Measurements from ENCODE around the gene B3GALNT2. TPM values are rescaled to one million over a fixed set of nuclear protein-coding genes. Genes with fewer than 3 reads are reported as not detected.

B3GALNT2 gene
- total and polyA plus RNA-seq, 2 of the 8 experiments (the other 6 are each of a cell fraction or from before 2014, with no cell fraction given), result 15.4 to 39.4 TPM

- Histone ChIP-seq H3K4me1 (replicated peaks in 1 of 4; ENCODE audit: control insufficient read depth in 3 of 4, insufficient read depth in 4 of 4, low read length in 3 of 4) (no peaks in the 10 kb centered on the region), H2BK5ac (ENCODE audit: low read depth, low read length) (no peak overlapping the region), H2AK5ac (ENCODE audit: low read depth, low read length) (no peak overlapping the region), H3K56ac (replicated peaks; ENCODE audit: insufficient read length, low read depth, low read length) (no peak overlapping the region), H4K91ac (replicated peaks; ENCODE audit: insufficient read length, low read length) (no peak overlapping the region), H2BK120ac (replicated peaks; ENCODE audit: low read depth, low read length) (no peak overlapping the region), H3K18ac (ENCODE audit: extremely low read depth, low read length) (no peak overlapping the region), H4K20me1 (replicated peaks in 1 of 2; ENCODE audit: control insufficient read depth in 1 of 2, insufficient read depth in 2 of 2, low read length in 2 of 2) (no peaks in the 10 kb centered on the region), H4K8ac (ENCODE audit: extremely low read depth, insufficient read depth, low read length) (no peak overlapping the region), H4K5ac (ENCODE audit: insufficient read length, low read depth, low read length) (no peak overlapping the region), H3K4ac (replicated peaks; ENCODE audit: insufficient read length, low read depth, low read length) (no peak overlapping the region), H2BK12ac (ENCODE audit: low read depth, low read length) (no peak overlapping the region), H3K23me2 (ENCODE audit: low read depth, low read length) (no peaks in the 10 kb centered on the region), H3K27me3 (replicated peaks in 1 of 4; ENCODE audit: control insufficient read depth in 3 of 4, extremely low read depth in 1 of 4, insufficient read depth in 3 of 4, low read length in 3 of 4) (no peaks in the 10 kb centered on the region), H3K9me3 (ENCODE audit: insufficient read depth in 2 of 2, low read depth in 1 of 2, low read length in 1 of 2) (no peaks in the 10 kb centered on the region), H3K9ac (replicated peaks in 1 of 4; ENCODE audit: extremely low read depth in 1 of 4, low read depth in 3 of 4, low read length in 3 of 4) (no peak overlapping the region), H2BK20ac (ENCODE audit: low read length) (no peak overlapping the region), H3K79me2 (ENCODE audit: control insufficient read depth in 1 of 2, insufficient read depth in 2 of 2, low read length in 2 of 2) (peaks cover 5 to 10% of the 10 kb centered on the region in 2 experiments; a peak in 1 of 4 replicates), H3K14ac (ENCODE audit: insufficient read length) (no peak overlapping the region), H2BK15ac (ENCODE audit: low read length) (no peak overlapping the region), H3K4me2 (ENCODE audit: insufficient read depth in 1 of 2, low read depth in 2 of 2, low read length in 2 of 2) (no peak overlapping the region), H3K79me1 (ENCODE audit: low read depth, low read length) (no peaks in the 10 kb centered on the region), H2AFZ (ENCODE audit: low read length) (no peak overlapping the region), H3K36me3 (ENCODE audit: control insufficient read depth in 2 of 4, insufficient read depth in 4 of 4, low read length in 3 of 4) (peaks cover 0 to 5% (median 0%) of the 10 kb centered on the region in 4 experiments; a peak in 2 of 8 replicates), H3K4me3 (ENCODE audit: extremely low read depth in 1 of 4, insufficient read depth in 2 of 4, low read depth in 3 of 4, low read length in 4 of 4) (no peak overlapping the region), H3K23ac (ENCODE audit: insufficient read length) (no peak overlapping the region), H3K27ac (ENCODE audit: low read depth, low read length) (no peak overlapping the region)
- FAIRE-seq (peak; percentile 57), DNase-seq (ENCODE audit: low read depth in 1 of 2, low spot score in 2 of 2) (peak; percentile 17 to 62)
- 86% methylated on average over 7 of the region's 7 CpGs; no CpG with 5 or more reads in 1 of the 2 experiments for WGBS, 2 experiments (ENCODE audit: extremely low coverage in 1 of 2, insufficient coverage in 1 of 2, insufficient read length in 1 of 2, insufficient replicate concordance in 2 of 2, low coverage in 1 of 2, low lambda C conversion rate in 2 of 2, missing lambda C conversion rate in 1 of 2)
- ChIA-PET CTCF (ENCODE audit: partially characterized antibody) (interaction anchor here (0.5 to 4.6 kb wide), 45 partner anchors 11 to 1379 kb away, joined by 3 to 47 read pairs (median 4); partner anchors contain the start of genes ARID4B and GGPS1), POLR2A (ENCODE audit: partially characterized antibody) (interaction anchor here (0.9 kb wide), 1 partner anchor 85 kb away, joined by 3 read pairs; no protein-coding TSS in a partner anchor)
- TF ChIP-seq SP2 (IDR thresholded peaks at IDR 0.05; ENCODE audit: low read length) (no peak), KDM1A (IDR thresholded peaks at IDR 0.05; ENCODE audit: borderline replicate concordance, low read length) (0 out of 2 replicates have a peak, but pooled peaks have one; percentile 40), YY1 (IDR thresholded peaks at IDR 0.05; ENCODE audit: low read depth, low read length) (0 out of 2 replicates have a peak, but pooled peaks have one; percentile 58), FOSL1 (IDR thresholded peaks at IDR 0.05; ENCODE audit: insufficient read depth, low read depth, low read length) (no peak)
- TF ChIP-seq, protein P1, sequence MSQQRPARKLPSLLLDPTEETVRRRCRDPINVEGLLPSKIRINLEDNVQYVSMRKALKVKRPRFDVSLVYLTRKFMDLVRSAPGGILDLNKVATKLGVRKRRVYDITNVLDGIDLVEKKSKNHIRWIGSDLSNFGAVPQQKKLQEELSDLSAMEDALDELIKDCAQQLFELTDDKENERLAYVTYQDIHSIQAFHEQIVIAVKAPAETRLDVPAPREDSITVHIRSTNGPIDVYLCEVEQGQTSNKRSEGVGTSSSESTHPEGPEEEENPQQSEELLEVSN (IDR thresholded peaks at IDR 0.05), result no peak
- TF ChIP-seq, protein P2, sequence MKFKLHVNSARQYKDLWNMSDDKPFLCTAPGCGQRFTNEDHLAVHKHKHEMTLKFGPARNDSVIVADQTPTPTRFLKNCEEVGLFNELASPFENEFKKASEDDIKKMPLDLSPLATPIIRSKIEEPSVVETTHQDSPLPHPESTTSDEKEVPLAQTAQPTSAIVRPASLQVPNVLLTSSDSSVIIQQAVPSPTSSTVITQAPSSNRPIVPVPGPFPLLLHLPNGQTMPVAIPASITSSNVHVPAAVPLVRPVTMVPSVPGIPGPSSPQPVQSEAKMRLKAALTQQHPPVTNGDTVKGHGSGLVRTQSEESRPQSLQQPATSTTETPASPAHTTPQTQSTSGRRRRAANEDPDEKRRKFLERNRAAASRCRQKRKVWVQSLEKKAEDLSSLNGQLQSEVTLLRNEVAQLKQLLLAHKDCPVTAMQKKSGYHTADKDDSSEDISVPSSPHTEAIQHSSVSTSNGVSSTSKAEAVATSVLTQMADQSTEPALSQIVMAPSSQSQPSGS (IDR thresholded peaks at IDR 0.05; ENCODE audit: low read length), result no peak
Measured at GRCh38 chr1:235415008-235415904, 89.0 kb downstream of the B3GALNT2 start.

Data from H1 (cell line).